Muscle of arm (tissue), 12 donors: ENCODE data around the gene TARBP2. TPM values are rescaled to one million over a fixed set of nuclear protein-coding genes. Genes with fewer than 3 reads are reported as not detected.
"Not testable (repeated sequence)": the region's sequence is repeated elsewhere in the genome, so short reads cannot be mapped to it uniquely, and the experiment has no call there.

ENCODE experiments used
- DNase-seq: peaks from one replicate; pipeline ENCODE4 v3.0.0-alpha.2; 2013
- polyA plus RNA-seq, 12 donors: library from polyadenylated mRNA; unstranded; fragments of 120-200 nt; gene quantifications; one replicate each; pipeline ENCODE4 v1.2.1, GENCODE V29; 2013; ENCODE audit not compliant: insufficient read length in 12 of 12

TARBP2 gene
- polyA plus RNA-seq, 12 donors: 16.6 to 27.2 (median 23.1) TPM; not detected in 1

DNA sequence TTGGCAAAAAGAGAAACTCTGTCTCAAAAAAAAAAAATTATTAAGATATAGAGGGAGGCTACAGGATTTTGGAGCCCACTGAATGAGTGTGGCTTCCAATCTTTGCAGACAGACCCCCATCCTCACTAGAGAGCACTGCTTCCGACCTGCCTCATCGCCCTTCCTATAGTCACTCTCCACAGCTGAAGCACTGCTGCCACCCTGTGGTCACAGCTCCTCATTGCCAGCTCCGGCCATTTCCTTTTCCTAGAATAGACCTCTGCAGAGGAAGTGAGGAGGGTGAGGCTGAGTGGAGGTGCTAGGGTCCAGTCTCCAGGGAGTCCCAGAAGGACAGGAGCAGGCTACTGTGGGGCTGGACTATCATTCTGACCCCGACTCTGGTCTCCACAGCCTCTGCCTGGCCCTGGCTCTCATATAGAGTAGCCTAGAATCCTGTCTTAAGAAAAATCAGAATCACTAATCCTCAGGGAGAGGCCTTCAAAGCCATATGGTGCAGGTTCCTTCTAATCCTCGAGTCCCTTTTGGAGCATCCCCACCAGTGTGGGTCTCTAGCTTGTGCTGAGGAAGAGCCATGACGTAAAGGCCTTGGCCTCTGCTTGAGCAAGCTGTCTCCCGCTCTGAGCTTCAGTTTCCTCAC lies 7.6 kb downstream of the TARBP2 start:
- DNase-seq: peak; percentile 83

DNA sequence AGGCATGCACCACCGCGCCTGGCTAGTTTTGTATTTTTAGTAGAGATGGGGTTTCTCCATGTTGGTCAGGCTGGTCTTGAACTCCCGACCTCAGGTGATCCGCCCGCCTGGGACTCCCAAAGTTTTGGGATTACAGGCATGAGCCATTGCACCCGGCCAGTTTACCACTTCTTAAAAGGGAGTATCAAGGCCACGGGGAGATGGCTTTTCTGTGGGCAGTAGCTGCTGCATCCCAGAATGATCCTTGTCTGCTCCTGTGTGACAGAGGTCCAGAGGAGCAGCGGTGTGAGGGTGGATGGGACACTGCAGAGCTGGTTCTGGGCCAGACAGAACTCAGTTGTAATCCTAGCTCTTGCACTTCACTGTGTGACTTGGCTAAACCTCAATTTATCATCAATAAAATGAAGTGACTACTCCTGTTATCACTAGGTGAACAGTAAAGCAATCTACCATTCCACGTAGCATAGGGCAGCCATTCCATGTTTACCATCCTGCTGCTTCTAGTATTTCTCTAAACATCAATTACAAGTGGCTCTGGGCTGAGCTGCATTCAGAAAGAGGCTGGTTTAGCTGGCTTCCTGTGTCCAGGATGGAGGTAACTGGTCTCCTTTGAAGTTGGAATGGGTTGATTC lies 9.2 kb downstream of the TARBP2 start:
- no peak for DNase-seq

- no peak for DNase-seq
Observed at GRCh38 chr12:53513712-53514410, 12.8 kb downstream of the TARBP2 start.

GRCh38 chr12:53514628-53515290 lies 13.7 kb downstream of the TARBP2 start:
- DNase-seq: no peak

- DNase-seq: no peak
Observed at GRCh38 chr12:53515291-53515680, 14.2 kb downstream of the TARBP2 start.

DNA sequence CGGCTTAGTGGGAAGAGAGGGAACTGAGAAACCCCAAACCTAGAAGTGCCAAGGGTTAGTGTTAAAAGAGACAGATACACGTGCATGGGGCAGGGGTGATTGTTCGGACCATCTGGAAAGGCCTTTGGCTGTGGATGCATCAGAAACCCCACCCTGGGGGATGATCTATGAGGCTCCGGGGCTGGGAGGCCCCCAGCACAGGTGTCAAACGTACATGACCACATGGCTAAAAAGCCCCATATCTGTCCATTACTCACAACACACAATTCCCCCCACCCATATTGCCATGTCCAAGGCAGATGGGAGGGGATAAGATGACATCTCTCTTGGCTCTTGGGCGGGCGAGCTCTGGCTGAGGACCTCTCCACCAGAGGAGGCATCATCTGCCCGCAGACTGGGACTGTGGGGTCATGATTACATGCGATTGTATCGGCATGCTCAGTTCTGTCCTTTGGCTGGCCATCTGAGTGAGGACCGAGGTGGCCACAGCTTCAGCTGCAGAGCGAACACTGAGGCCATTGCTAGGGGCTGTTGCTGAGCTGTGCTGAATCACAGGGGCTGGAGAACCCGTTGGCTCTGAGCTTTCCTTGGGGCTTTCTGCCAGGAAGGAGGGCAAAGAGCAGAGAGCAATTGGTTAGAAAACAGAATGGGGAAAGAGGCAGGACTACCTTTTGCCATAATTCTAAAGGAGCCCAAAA lies 15.8 kb downstream of the TARBP2 start:
- DNase-seq: no peak

GRCh38 chr12:53518381-53518780 lies 17.3 kb downstream of the TARBP2 start:
- no peak for DNase-seq

- DNase-seq: no peak
Observed at GRCh38 chr12:53523131-53523530, 22.0 kb downstream of the TARBP2 start.

DNA sequence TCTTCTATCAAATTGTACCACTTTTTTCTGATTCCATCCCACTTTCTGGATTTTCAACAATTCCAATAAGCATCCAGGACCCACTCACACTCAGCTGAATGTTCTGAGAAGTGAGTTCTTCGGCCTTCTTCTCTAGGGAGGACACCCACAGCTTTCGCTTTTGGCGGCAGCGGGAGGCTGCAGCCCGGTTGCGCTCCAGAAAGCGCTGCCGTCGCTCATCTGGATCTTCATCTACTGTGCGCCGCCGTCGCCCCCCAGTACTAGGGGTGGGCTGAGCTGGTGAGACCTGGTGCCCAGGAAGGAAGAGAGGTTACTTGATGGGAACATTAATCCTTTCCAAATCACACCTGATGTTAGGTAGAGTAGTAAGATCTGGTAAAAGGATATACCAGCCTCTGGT lies 23.4 kb downstream of the TARBP2 start:
- no peak for DNase-seq

GRCh38 chr12:53530061-53530460 lies 29.0 kb downstream of the TARBP2 start:
- no peak for DNase-seq

DNA sequence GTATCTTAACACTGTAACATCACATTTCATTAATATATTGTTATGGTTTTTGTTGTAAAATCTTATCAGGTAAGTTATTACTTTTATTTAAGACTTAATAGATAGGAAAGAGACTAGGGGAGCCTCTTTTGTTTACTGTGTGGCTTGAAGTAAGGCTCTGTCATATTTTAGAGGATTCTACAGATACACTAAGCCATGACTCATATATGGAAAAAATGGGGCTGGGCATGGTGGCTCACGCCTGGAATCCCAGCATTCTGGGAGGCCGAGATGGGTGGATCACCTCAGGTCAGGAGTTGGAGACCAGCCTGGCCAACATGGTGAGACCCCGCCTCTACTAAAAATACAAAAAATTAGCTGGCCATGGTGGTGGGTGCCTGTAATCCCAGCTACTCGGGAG lies 29.8 kb downstream of the TARBP2 start:
- no peak for DNase-seq

DNA sequence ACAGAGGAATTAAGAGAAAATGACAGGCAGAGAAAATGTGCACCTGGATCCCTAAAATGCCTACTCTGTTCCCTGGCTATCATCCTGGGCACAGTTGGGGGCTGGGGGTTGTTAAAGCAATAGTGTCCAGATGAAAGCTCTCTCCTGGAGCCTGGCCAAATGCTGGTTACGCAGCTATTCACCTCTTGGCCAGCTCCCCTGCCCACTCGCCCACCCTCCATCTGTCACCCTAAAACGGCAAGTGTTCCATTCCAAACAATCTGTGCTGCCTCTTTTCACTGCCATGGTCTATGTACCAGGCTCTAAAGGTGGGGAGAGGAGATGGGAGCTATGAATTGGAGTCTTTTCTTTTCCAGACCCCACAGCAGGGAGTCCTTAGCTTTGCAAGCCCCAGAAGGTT lies 30.9 kb downstream of the TARBP2 start:
- DNase-seq: no peak

GRCh38 chr12:53532524-53533445 lies 31.7 kb downstream of the TARBP2 start:
- no peak for DNase-seq

DNA sequence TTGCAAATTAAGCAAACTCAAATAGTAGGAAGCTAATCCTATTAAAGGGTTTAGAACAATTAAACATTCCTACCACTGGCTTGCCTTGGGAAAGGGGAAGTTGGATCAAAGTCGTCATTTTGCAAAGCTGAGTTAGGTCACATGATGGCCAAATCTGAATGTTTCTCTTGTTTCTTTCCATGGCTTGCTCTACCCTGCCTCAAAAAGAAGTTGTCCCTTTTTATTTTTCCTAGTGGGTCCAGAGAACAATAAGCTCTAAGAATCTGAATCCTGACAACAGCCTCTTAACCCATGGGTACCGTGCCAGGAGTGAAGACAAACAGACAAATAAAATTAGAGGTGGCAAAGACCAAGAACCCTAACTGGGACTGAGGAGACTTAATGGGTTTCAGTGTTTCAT lies 32.4 kb downstream of the TARBP2 start:
- DNase-seq: no peak

DNA sequence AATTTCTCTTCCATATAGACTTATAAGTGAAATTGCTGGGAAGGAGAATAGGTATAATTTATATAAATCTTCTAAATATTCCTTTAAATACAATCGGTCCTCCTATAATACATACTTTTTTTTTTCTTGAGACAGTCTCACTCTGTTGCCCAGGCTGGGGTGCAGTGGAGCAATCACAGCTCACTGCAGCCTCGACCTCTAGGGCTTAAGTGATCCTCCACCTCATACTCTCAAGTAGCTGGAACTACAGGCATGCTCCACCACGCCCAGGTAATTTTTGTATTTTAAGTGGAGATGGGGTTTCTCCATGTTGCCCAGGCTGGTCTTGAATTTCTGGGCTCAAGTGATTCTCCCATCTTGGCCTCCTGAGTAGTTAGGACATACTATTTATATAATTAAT lies 35.9 kb downstream of the TARBP2 start:
- no peak for DNase-seq

GRCh38 chr12:53538209-53538689 lies 37.2 kb downstream of the TARBP2 start:
- no peak for DNase-seq

- DNase-seq: no peak
Observed at GRCh38 chr12:53539526-53539925, 38.4 kb downstream of the TARBP2 start.

DNA sequence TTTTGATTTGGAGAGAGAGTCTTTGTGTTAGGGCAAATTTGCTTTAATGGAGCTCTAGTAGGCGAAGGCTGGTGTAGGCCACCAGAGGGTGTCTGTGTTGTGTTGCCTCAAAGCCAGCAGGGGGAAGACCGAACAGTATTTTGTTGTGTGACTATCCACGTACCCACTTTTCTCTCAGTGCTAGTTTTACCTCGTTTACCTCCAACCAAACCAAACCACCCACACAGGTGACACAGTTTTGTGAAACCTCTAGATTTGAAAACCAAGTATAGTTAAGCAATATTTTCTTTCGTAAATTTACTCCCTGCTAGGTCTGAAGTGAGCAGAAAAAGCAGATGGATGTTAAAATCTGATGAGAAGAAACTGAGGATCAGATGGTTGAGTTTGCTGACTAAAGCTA lies 42.5 kb downstream of the TARBP2 start:
- DNase-seq: peak; percentile 67

DNA sequence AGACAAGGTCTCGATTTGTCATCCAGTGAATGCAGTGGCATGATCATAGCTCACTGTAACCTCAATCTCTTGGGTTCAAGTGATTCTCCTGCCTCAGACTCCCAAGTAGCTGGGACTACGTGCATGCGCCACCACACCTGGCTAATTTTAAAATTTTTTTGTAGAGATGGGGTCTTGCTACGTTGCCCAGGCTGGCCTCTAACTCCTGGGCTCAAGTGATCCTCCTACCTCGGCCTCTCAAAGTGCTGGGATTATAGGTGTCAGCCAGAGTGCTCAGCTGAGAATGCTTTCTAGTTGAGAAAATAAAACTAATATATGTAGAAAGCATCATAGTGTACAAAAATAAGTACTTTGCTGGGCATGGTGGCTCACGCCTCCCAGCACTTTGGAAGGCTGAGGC lies 47.3 kb downstream of the TARBP2 start:
- DNase-seq: not testable (repeated sequence)

DNA sequence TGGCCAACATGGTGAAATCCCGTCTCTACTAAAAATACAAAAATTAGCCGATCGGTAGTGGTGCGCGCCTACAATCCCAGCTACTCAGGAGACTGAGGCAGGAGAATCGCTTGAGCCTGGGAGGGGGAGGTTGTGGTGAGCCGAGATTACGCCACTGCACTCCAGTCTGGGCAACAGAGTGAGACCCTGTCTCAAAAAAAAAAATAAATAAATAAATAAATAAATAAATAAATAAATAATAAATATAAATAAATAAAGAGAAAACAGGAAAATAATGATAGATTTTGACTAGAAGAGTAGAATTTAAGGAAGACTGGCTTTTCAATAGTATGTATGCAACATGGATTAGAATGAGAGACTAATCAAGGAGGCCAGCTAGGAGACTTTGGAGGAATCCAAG lies 49.0 kb downstream of the TARBP2 start:
- not testable (repeated sequence) for DNase-seq

- DNase-seq: no peak
Observed at GRCh38 chr12:53550595-53550994, 49.5 kb downstream of the TARBP2 start.
